Measurements from ENCODE around the gene TMEM108.

The TMEM108 gene

GRCh38 chr3:133123636-133124035 lies 85.4 kb downstream of the TMEM108 start:
- no peak for DNase-seq

- no peak for DNase-seq
Observed at GRCh38 chr3:133124511-133124910, 86.3 kb downstream of the TMEM108 start.

- no peak for DNase-seq
Observed at GRCh38 chr3:133125171-133125570, 87.0 kb downstream of the TMEM108 start.

- no peak for DNase-seq
Observed at GRCh38 chr3:133125802-133126201, 87.6 kb downstream of the TMEM108 start.

- no peak for DNase-seq
Observed at GRCh38 chr3:133127381-133127780, 89.2 kb downstream of the TMEM108 start.

- DNase-seq = no peak
Observed at GRCh38 chr3:133130168-133130567, 92.0 kb downstream of the TMEM108 start.

GRCh38 chr3:133135306-133135705 lies 97.1 kb downstream of the TMEM108 start:
- peak; percentile 66 for DNase-seq

GRCh38 chr3:133136114-133137041 lies 98.2 kb downstream of the TMEM108 start:
- peak; percentile 40 for DNase-seq

- DNase-seq = no peak
Observed at GRCh38 chr3:133137042-133137996, 99.1 kb downstream of the TMEM108 start.

- DNase-seq = no peak
Observed at GRCh38 chr3:133138017-133138416, 99.8 kb downstream of the TMEM108 start.

GRCh38 chr3:133152056-133152455 lies 113.9 kb downstream of the TMEM108 start:
- peak; percentile 19 for DNase-seq

GRCh38 chr3:133152681-133153220 lies 114.6 kb downstream of the TMEM108 start:
- DNase-seq = no peak

- no peak for DNase-seq
Observed at GRCh38 chr3:133153382-133153781, 115.2 kb downstream of the TMEM108 start.

- no peak for DNase-seq
Observed at GRCh38 chr3:133157716-133158115, 119.5 kb downstream of the TMEM108 start.

GRCh38 chr3:133158686-133159085 lies 120.5 kb downstream of the TMEM108 start:
- DNase-seq = no peak

GRCh38 chr3:133159498-133160475 lies 121.6 kb downstream of the TMEM108 start:
- no peak for DNase-seq

GRCh38 chr3:133161656-133162055 lies 123.5 kb downstream of the TMEM108 start:
- DNase-seq = no peak

- DNase-seq = no peak
Observed at GRCh38 chr3:133162265-133162664, 124.1 kb downstream of the TMEM108 start.

GRCh38 chr3:133162670-133163305 lies 124.6 kb downstream of the TMEM108 start:
- DNase-seq = no peak

GRCh38 chr3:133167340-133168024 lies 129.3 kb downstream of the TMEM108 start:
- DNase-seq = no peak

GRCh38 chr3:133168025-133168401 lies 129.8 kb downstream of the TMEM108 start:
- DNase-seq = no peak
